GM21576 (cell line): ENCODE data around the gene SH3PXD2A.

ENCODE experiments used
- ATAC-seq: cut with Tn5 transposase; IDR thresholded peaks from one replicate; pipeline ENCODE4 v1.9.1; 2021; ENCODE audit warnings: mild to moderate bottlenecking, moderate library complexity; ENCODE audit not compliant: unreplicated experiment

The SH3PXD2A gene

DNA sequence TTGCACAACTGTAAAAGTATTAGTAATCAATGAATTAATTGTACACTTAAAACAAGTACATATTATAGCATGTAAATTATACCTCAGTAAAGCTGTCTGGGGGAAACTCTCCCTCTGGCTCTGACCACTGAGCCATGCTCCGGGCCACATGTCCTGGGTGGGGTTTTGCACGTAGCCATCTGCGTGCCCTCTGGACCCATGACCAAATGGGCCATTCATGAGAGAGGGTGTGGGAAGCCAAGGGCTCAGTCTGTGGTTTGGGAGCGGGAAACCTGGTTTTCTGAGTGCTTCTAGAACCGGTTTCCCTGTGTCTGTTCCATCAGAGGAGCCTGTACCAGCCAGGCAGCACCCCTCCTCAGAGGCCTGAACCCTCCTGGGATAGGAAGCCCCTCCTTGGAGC, 143.2 kb downstream of the SH3PXD2A start:
- no peak for ATAC-seq

DNA sequence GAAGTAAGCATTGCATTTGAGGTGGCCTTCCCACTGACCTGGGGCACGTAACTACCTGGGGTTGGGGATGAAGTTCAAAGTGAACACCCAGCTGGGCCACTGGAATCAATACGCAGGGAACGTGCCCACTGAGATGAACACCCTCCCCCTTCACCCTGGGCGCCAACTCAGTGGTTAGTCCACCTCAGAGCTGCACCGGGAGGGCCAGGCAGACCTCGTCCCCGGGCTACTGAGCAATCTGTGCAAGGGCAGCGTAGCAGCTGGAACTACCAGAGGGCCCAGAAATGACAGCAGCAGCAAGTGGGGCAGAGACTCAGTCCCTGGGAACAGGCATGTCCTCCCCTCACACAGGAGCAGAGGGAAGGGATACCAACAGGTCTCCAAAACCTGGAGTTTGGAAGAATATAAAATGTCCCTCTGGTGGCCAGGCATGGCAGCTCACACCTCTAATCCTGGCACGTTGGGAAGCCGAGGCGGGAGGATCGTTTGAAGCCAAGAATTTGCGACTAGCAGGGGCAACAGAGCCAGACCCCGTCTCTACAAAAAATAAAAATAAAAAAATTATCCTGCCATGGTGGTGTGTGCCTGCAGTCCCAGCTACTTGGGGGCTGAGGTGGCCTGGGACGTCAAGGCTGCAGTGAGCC, 143.9 kb downstream of the SH3PXD2A start:
- ATAC-seq, result no peak

DNA sequence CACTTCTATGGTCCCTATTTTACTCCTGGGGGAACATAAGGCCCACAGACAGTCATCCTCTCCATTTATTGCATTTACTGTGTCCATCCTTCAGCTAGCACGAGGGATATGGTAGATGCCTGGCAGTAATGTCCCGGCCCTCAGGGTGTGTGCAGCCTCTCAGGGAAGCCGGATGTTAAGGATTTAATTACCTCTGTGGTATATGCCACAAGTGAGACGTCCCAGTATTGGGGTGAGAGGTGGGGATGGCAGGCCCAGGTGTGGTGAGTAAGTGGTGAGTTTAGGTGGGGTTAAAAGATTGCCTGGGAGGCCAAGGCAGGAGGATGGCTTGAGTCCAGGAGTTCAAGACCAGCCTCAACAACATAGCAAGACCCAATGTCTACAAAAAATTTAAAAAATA, 144.9 kb downstream of the SH3PXD2A start:
- ATAC-seq, result no peak

DNA sequence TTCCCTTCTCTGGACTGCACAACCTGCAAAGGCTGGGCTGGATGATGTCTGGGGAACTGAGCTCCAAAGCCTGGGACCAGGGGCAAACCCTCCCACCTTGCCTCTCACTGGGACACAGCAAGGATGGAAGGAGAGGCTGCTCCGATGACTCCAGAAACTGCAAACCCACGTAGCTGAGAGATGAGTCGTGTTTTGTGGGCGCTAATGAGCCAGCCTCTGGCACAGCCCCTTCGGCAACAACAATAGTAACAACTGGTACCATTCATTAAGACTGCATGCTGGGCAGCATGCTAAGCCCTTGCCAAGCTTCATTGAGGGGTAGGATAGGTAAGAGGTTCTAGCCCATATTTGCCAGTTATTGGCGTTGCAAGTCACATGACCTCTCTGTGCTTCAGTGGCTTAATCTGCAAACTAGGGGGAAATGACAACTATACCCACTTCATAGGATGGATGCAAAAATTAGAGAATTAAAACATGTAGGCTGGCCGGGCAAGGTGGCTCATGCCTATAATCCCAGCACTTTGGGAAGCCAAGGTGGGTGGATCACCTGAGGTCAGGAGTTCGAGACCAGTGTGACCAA, 145.9 kb downstream of the SH3PXD2A start:
- no peak for ATAC-seq

DNA sequence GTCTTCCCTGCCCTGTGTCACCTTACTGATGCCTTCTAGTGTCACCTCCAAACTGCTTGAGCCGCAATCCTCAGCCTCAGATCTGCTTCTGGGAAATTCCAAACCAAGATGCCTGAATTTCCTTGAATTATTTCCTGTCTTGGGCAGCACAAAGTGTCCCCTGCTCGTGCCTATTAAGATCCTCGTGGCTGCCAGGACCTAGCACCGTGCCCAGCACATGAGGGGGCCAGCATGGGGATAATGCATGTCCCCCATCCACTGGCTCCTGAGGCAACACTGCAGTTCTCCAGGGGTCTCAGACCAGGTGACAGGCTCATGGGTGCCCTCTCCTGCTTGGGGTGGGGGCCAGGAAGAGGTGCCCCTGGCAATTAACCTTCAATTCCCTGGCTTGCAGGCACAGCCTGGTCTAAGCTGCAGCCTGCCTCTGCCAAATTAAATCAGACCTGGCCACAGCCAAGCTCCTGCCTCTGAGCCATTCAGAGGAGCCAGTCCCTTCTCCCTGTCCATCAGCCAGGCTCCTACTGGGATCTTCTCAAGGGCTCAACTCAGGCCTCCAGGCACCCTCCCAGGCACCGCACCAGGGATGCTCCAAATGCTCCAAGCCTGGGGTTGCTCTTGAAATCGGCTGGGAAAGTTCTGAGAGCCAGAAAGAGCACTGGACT, 146.6 kb downstream of the SH3PXD2A start:
- no peak for ATAC-seq

DNA sequence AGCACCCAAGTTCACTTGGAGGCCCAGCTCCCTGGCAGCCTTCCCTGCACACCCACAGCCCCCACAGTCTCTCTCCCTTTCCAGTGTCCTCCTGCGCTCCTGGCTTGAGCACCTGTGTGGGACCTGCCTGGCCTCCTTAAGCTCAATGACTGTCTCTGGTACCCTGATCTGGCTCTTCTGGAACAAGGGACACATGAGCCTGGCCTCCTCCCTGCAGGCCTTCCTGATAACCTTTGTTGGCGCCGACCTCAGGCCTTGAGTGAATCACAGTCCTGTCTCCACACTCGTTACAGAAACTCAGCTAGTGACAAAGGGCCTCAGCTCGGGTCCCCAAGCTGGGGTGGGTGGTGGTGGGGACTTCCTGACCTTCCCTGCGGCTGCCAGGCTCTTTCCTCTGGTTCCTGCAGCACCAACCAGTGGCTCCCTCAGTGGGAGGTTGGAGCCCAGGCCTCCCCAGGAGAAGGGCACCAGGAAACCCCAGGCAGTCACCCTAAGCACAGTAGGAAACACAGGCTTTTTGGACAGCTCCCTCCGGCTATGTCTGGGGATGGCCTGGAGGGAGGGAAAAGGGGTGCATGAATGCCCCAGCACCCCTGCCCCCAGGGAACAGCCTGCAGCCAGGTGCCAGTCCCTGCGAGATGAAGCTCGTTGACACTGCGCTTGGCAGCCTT, 147.3 kb downstream of the SH3PXD2A start:
- no peak for ATAC-seq

DNA sequence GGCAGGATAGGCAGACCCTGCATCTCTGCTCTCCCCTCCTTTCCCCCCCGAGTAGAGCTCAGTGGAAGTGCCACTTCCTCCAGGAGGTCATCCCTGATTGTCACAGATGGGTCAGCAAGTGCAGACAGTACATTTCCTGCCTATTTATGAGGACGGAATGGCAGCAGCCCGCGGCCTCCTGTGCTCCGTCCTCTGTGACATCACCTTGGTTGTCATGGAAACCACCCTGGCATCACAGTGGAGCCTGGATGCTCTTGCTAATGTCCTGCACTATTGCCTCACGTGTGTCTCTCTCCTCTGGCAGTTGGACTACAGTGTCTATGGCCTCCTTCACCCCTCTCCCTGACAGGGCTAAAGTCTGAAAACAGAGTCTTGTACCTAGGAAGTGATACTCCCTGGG, 148.6 kb downstream of the SH3PXD2A start:
- no peak for ATAC-seq

DNA sequence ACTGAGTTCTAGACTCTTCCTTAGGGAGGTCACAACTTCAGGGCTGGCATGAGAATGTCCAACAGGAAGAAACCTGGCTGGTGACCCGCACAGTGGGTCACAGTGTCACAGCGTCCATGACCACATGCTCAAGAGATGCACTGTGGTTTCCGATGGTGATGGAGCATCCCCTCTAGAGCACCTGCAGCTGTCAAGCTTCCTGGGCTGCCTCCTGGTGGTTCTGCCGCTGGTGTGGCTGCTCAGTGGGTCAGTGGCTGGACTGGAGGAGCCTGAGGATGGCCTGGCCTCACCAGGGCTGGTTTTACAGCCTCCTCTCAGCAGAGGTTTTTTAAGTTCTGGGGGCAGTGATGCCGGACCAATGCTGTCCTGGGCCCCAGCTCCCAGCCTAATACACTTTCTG, 149.3 kb downstream of the SH3PXD2A start:
- ATAC-seq, result no peak

DNA sequence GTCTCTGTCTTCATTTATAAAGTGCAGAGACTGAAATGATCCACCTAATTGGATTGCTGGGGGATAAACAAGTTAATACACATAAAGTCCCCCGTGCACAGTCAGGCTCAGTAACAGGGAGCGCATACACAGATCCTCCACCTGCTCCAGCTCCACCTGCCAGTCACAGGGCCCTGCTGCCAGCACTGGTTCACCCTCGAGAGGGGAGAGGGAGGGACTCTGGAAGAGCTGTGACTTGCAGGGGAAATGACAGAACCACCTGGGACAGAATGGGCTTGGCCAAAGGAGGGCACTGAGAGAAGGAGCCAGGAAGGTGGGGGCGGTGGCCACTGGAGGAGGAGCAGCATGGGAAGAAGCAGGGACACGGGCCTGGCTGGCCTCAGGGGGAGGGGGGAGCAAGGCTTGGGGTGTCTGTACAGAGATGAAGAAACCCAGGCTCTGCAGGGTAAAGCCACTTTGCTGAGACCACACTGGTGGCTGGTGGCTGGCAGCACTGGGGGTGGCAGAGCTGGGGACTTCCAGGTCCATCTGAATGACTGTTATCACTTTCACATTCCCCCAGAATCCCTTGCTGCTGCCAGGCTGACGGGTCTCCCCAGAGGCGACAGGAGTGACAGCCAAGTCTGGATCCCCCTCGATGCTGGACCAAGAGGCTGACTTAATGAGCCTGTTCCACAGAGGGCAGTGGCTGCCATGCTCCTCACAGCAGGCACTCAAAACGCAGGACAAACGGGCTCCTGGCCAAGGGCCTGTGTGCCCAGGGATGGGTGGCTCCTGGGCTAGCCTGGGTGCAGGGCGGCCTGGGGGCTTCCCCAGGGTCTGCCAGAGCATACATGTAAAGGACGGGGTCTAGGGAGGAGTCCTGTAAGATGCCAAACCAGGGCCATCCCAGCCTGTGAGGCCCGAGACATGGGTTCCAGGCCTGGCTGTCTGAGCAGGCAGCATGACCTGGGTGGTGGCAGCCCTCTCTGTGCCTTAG, 151.1 kb downstream of the SH3PXD2A start:
- no peak for ATAC-seq

DNA sequence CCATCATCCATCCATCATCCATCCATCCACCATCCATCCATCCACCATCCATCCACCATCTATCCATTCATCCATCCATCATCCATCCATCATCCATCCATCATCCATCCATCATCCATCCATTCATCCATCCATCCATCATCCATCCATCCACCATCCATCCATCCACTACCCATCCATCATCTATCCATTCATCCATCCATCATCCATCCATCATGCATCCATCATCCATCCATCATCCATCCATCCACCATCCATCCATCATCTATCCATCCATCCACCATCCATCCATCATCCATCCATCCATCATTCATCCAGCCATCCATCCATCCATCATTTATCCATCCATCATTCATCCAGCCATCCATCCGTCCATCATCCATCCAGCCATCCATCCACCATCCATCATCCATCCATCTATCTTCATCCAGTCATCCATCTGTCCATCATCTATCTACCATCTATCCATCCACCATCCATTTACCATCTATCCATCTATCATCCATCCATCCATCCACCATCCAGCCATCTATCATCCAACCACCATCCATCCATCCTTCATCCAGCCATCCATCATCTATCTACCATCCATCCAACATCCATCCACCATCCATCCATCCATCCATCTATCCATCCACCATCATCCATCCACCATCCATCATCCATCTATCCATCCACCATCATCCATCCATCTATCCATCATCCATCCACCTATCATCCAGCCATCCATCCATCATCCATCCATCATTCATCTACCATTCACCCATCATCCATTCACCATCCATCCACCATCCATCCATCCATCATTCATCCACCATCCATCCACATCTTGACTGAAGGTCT, 153.8 kb downstream of the SH3PXD2A start:
- ATAC-seq, result no peak

DNA sequence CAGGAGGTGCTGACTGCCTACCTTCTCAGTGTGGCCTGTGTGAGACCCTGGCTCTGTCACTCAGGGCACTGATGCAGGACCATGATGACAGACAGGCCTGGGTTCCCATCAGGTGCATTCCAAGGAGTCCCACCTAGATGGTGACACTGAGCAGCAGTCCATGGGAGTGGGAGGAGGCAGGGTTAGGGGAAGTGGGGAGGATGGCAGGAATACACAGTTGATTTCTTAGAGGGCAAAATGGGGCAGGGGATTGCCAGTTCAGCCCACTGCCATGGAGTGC, 155.0 kb downstream of the SH3PXD2A start:
- no peak for ATAC-seq

DNA sequence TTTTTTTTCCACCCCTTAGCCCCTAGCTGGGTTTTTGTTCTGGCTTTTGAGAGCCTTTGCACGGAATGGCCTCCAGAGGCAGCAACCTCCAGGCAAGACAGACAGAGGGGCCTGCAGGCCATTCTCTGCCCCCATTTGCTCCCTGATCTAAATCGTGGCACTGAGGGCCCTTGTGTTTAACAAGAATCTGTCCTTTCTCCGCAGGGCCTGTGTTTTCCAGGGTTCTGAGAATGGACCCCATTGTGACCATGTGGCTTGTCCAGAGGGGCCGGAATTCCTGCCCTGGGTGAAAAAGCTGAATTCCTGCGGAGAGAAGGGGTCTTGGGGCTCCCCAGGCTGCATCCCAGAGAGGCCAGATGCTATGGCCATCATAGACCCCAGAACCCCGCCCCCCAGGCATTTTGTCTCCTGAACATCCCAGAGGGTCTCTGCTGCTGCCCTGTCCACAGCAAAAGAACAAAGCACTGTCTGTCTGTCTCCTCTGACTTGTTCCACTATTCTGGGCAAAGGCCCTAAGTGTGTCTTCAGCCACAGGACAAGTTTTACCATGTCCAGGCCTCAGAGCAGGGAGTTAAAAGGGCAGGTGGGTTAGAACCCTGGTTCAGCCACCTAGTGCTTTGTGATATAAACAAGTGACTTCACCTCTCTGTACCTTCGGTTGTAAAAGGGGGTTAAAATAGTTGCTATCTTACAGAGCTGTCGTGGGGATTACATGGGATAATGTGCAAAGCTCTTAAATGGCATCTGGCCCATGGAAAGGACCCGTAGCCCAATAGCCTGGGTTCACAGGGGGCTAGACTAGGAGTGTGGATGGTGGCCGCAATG, 155.6 kb downstream of the SH3PXD2A start:
- no peak for ATAC-seq

DNA sequence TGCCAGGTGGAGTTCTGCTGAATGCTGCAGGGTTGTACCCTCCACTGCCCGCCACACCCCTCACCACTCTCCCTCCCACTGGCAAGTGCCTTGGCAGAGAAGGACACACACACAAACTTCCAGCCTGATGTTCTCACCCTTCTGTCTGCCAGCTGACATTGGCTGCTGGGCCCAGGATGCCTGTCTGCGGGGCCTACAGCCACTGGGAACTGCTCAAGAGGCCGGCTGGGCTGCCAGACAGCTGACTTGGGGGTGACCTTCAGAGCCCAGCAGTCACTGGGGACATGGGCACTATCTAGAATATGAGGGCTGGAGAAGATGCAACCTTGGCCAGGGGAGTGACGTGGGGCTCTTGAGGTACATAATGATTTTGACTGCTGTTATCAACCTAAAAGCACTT, 157.1 kb downstream of the SH3PXD2A start:
- no peak for ATAC-seq

DNA sequence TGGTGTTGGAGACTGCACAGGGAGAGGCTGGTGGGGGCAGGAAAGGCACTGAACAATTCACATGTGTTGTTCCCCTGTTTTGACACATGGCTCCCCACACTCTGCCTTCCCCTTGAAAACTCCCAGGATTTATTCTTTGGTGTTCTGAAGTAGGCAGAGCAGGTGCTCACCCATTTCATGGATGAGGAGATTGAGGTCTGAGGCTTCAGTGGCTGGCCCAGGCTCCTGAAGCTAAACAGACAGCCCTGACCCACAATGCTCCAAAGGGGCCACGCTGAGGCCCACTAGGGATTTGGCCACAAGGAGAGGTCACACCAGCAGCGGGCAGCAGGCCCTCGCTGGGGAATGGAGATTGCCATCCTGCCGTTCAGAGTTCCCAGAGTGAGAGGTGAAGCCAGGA, 157.6 kb downstream of the SH3PXD2A start:
- ATAC-seq, result no peak

DNA sequence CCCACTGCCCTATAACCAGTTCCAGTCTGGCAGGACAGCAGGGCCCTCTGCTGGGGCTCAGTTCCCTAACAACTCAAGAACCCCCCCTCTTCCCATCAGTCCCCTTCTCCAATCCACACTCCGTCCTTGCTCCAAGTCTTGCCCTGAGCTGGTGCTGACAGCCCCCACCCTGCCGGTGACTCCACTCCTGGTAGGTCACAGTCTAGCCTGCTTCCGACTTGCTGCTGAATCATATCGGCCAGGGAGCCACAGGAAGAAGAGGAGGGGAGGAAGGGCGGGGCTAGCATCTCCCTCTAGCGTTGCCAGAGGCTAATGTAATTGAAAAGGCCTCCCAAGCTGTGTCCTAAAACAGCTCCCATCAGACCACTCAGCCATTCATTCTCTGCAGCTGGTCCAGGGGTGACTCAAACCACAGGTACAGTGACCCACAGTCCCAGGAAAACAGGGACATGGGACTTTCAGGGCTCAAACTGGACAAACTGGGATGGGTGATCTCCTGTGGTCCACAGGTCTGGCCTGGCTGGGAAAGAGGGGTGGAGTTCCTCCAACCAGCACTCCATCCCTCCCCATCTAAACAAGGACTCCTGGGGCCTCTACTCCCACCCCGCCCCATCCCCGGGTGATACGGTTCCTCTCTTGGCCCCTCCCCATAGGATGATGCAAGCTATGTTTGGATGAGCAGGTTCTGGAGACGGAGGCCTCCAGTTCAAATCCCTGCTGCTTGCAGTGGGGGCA, 158.8 kb downstream of the SH3PXD2A start:
- ATAC-seq, result peak; percentile 29

DNA sequence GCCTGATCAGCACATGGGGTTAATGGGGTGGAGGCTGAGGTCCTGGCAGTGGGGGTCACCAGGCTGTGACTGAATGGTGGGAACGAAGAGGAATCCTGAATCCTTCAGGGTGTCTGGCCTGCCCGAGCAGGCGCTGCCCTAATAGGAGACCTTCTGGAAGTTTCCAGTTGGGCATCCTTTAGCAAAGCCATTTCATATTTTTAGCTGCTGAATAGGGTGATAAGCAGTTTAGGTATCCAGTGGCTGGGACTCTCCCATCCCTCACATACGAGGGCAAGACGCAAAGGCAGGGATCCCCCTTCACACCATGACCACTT, 159.3 kb downstream of the SH3PXD2A start:
- ATAC-seq, result no peak

DNA sequence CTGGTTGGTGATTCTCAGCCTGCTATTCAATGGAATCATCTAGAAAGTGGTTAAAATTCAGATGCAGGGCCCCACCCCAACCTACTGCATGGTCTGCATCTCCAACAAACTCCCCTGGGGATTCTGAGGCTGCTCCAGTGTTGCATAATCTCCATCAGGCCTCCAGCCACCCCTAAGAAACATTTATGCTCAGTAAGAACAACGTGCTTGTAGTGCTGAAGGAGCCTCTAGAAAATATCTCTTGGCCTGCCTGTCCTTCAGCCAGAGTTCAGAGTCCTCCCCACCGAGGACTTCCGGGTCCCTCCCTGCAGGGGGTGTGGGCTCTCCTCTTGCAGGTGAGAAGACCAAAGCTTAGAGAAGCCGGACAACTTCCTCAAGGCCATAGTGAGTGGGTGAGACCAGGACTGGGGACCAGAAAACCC, 159.8 kb downstream of the SH3PXD2A start:
- no peak for ATAC-seq

DNA sequence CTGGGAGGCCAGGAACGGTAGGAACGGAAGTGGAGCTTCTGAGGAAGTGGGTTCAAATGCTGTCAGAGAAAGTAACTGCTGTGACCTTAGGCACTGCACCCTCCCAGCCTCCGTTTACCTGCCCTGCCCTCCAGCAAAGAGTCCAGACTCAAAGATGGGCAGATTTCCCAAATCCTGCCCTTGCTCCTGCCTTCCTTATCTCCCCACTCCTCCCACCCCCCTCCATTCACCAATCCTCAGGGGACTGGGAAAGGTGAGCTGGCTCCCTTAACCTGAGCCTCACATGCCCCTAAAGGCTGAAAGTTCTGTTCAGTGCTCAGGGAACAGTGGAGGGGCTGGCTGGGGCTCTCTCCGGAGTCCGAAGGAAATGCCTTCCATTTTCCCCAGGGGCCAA, 161.6 kb downstream of the SH3PXD2A start:
- no peak for ATAC-seq
